Duodenal mucosa (tissue), 2 donors: Measurements from ENCODE around the gene TMEM178B.
"Not testable (repeated sequence)": the region's sequence is repeated elsewhere in the genome, so short reads cannot be mapped to it uniquely, and the experiment has no call there.

Source experiments
- H3K27ac ChIP-seq: one replicate; pipeline ENCODE4 v1.7.0; 2013; ENCODE audit warnings: low read depth, low read length
- H3K27me3 ChIP-seq, 2 donors: one replicate each; pipeline ENCODE4 v1.7.0; 2013; ENCODE audit warnings: low read length in 2 of 2, control low read depth in 1 of 2; ENCODE audit not compliant: insufficient read depth in 2 of 2, control insufficient read depth in 1 of 2
- H3K36me3 ChIP-seq, 2 donors: one replicate each; pipeline ENCODE4 v1.7.0; 2013; ENCODE audit warnings: low read length in 2 of 2, control low read depth in 1 of 2; ENCODE audit not compliant: insufficient read depth in 2 of 2, control insufficient read depth in 1 of 2
- H3K4me1 ChIP-seq, 2 donors: one replicate each; pipeline ENCODE4 v1.7.0; 2013; ENCODE audit warnings: low read length in 2 of 2, control low read depth in 1 of 2; ENCODE audit not compliant: insufficient read depth in 2 of 2, control insufficient read depth in 1 of 2
- H3K4me3 ChIP-seq, 2 donors: one replicate each; pipeline ENCODE4 v1.7.0; 2013; ENCODE audit warnings: low read length in 2 of 2, low read depth in 1 of 2
- H3K9ac ChIP-seq, 2 donors: one replicate each; pipeline ENCODE4 v1.7.0; 2013; ENCODE audit warnings: low read length in 2 of 2, low read depth in 1 of 2
- H3K9me3 ChIP-seq, 2 donors: one replicate each; pipeline ENCODE4 v1.7.0; 2013; ENCODE audit warnings: low read length in 2 of 2, control low read depth in 1 of 2; ENCODE audit not compliant: control insufficient read depth in 1 of 2

TMEM178B gene

DNA sequence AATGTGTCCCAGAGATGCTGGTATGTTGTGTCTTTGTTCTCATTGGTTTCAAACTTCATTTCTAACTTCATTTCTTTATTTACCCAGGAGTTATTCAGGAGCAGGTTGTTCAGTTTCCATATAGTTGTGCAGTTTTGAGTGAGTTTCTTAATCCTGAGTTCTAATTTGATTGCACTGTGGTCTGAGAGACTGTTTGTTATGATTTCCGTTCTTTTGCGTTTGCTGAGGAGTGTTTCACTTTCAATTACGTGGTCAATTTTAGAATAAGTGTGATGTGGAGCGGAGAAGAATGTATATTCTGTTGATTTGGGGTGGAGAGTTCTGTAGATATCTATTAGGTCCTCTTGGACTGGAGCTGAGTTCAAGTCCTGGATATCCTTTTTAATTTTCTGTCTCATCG lies 103.3 kb downstream of the TMEM178B start:
- not testable (repeated sequence) for H3K9ac ChIP-seq, H3K4me3 ChIP-seq

DNA sequence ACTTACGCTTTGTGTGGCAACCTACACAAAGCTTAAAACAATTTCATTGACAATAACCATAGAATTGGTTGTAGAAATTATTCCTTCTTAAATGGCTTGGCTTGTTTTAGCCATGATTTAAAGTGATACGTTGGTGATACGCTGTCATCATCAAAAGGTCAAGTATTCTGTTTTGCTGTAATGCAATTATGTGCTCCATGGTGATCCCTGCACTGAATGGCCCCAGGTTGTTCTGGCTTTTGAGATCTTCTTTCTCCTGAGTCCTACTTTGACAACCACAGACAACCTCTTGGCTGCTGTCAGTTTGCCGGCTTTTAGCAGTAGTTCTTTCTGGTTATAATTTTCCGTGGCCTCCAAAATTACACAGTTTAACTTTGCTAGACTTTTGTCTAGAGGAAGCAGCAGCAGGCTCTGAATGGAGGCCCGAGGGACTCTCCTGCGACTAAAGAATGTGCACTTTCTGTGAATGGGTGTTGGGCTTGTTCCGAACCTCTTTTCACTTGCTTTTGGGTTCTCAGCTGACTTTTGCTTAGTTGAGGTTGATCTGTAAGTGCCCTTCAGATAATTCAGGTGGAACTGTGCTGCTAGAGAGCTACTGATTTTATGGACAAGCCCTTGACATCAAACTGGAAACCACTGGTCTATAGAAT lies 104.7 kb downstream of the TMEM178B start:
- Histone ChIP-seq H3K27me3 (no peaks in the 10 kb centered on the region), H3K4me1 (no peaks in the 10 kb centered on the region), H3K9me3 (no peaks in the 10 kb centered on the region), H3K9ac (no peak overlapping the region), H3K36me3 (no peaks in the 10 kb centered on the region), H3K4me3 (no peak overlapping the region), H3K27ac (no peak overlapping the region)

More for the DNA sequence above, 103.3 kb downstream of the TMEM178B start:
- H3K4me1 ChIP-seq, H3K27ac ChIP-seq, H3K36me3 ChIP-seq, H3K9me3 ChIP-seq, H3K27me3 ChIP-seq: not testable (repeated sequence)

GRCh38 chr7:141181812-141182211 lies 107.9 kb downstream of the TMEM178B start:
- H3K36me3 ChIP-seq, result no peaks in the 10 kb centered on the region
- no peaks in the 10 kb centered on the region for H3K9me3 ChIP-seq
- no peaks in the 10 kb centered on the region for H3K27me3 ChIP-seq
- no peak overlapping the region for H3K9ac ChIP-seq
- H3K4me3 ChIP-seq, result no peak overlapping the region
- no peak overlapping the region for H3K27ac ChIP-seq
- no peaks in the 10 kb centered on the region for H3K4me1 ChIP-seq

GRCh38 chr7:141184532-141185190 lies 110.8 kb downstream of the TMEM178B start:
- no peaks in the 10 kb centered on the region for H3K27me3 ChIP-seq
- no peaks in the 10 kb centered on the region for H3K36me3 ChIP-seq
- H3K27ac ChIP-seq, result no peak overlapping the region
- no peaks in the 10 kb centered on the region for H3K4me1 ChIP-seq
- H3K9me3 ChIP-seq, result no peaks in the 10 kb centered on the region
- H3K4me3 ChIP-seq, result no peak overlapping the region
- no peak overlapping the region for H3K9ac ChIP-seq

DNA sequence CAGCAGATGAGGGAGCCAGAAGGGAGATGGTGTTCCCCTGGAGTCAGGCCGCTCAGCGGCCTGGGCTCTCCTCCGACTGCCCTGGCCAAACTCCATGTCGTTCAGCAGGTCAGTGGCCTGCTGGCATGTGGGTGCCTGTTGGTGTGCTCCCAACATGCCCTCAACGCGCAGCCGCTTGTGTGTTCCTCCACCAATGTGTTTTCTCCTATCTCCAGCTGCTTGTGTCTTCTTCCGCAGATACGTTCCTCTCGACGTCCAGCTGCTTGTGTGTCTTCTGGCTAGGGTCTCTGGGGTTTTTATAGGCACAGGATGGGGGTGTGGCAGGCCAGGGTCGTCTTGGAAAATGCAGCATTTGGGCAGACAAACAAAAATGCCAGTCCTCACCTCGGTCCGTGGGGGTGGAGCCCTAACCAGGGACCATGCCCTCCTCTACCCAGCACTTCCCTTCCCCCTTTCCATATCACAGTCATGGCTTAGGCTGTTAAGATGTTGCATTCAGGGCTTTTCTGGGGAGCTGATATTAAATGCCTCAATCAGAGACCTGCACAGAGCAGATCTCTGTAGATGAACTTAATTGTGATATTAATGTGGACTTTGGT lies 111.6 kb downstream of the TMEM178B start:
- Histone ChIP-seq H3K4me1 (no peaks in the 10 kb centered on the region), H3K27ac (no peak overlapping the region), H3K36me3 (no peaks in the 10 kb centered on the region), H3K9ac (no peak overlapping the region), H3K4me3 (no peak overlapping the region), H3K27me3 (no peaks in the 10 kb centered on the region), H3K9me3 (no peaks in the 10 kb centered on the region)

- Histone ChIP-seq H3K9ac (no peak overlapping the region), H3K4me3 (no peak overlapping the region), H3K4me1 (no peaks in the 10 kb centered on the region), H3K27me3 (no peaks in the 10 kb centered on the region), H3K9me3 (no peaks in the 10 kb centered on the region), H3K36me3 (no peaks in the 10 kb centered on the region), H3K27ac (no peak overlapping the region)
Observed at GRCh38 chr7:141189231-141189630, 115.4 kb downstream of the TMEM178B start.

DNA sequence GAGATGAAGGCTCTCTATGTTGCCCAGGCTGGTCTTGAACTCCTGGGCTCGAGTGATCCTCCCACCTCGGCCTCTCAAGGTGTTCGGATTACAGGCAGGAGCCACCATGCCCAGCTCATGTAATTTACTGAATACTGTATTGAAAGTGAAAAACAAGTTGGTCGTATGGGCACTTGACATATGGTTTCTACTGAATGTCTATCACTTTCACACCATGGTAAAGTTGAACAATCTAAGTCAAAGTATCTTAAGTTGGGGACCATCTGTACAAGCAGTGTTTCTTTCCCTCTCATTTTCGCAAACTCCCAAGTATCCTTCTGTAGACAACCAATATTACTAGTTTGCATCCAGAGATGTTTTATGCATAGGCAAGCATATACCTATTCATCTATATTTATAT lies 116.6 kb downstream of the TMEM178B start:
- no peaks in the 10 kb centered on the region for H3K9me3 ChIP-seq
- H3K9ac ChIP-seq, result no peak overlapping the region
- no peaks in the 10 kb centered on the region for H3K27me3 ChIP-seq

DNA sequence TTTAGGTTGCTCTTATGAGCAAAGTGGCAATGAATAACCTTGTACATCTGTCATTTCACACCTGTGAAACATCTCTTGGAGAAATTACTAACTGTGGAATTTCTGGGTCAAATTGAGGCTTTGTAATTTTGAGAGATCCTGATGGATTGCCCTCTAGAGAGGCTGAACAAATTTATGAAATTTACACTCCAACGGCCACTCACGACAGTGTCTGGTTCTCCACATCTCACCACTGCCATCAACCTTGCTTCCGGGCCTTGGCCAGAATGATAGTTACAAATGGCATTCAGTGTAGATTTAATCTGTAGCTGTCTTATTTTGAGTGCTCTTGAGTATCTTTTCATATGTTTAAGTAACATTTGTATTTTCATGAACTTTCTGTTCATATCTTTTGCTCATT lies 117.4 kb downstream of the TMEM178B start:
- Histone ChIP-seq H3K9ac (no peak overlapping the region), H3K9me3 (no peaks in the 10 kb centered on the region), H3K27ac (no peak overlapping the region), H3K4me1 (no peaks in the 10 kb centered on the region), H3K4me3 (no peak overlapping the region), H3K36me3 (no peaks in the 10 kb centered on the region), H3K27me3 (no peaks in the 10 kb centered on the region)

More for the DNA sequence above, 116.6 kb downstream of the TMEM178B start:
- Histone ChIP-seq H3K36me3 (no peaks in the 10 kb centered on the region), H3K4me3 (no peak overlapping the region), H3K4me1 (no peaks in the 10 kb centered on the region), H3K27ac (no peak overlapping the region)

DNA sequence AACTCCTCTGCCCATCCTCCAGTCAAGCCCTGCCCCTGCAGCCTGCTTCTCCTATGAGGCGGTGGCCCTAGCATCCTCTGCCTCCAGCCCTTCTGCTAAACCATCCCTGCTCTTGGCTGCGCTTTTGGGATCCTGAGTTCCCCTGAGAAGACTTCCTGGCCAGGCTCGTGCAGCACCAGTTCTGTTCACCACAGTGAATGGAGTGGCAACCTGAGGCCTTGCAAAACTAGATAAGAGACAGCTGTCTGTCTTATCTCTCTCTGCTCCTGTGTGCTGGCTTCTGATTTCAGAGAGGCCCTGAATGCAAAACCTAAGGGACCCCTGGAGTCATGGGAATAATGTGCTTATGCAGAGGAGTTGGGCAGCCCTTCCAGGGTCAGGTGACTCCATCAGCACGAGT lies 119.2 kb downstream of the TMEM178B start:
- no peaks in the 10 kb centered on the region for H3K27me3 ChIP-seq
- no peak overlapping the region for H3K4me3 ChIP-seq
- H3K4me1 ChIP-seq, result no peaks in the 10 kb centered on the region
- no peak overlapping the region for H3K9ac ChIP-seq
- no peaks in the 10 kb centered on the region for H3K9me3 ChIP-seq
- no peak overlapping the region for H3K27ac ChIP-seq
- H3K36me3 ChIP-seq, result no peaks in the 10 kb centered on the region

- not testable (repeated sequence) for H3K9me3 ChIP-seq, H3K36me3 ChIP-seq, H3K27ac ChIP-seq, H3K9ac ChIP-seq, H3K27me3 ChIP-seq, H3K4me1 ChIP-seq, H3K4me3 ChIP-seq
Observed at GRCh38 chr7:141195722-141196121, 121.9 kb downstream of the TMEM178B start.
